Measurements from ENCODE around the gene SEMA3C.

- TF ChIP-seq, protein P1, sequence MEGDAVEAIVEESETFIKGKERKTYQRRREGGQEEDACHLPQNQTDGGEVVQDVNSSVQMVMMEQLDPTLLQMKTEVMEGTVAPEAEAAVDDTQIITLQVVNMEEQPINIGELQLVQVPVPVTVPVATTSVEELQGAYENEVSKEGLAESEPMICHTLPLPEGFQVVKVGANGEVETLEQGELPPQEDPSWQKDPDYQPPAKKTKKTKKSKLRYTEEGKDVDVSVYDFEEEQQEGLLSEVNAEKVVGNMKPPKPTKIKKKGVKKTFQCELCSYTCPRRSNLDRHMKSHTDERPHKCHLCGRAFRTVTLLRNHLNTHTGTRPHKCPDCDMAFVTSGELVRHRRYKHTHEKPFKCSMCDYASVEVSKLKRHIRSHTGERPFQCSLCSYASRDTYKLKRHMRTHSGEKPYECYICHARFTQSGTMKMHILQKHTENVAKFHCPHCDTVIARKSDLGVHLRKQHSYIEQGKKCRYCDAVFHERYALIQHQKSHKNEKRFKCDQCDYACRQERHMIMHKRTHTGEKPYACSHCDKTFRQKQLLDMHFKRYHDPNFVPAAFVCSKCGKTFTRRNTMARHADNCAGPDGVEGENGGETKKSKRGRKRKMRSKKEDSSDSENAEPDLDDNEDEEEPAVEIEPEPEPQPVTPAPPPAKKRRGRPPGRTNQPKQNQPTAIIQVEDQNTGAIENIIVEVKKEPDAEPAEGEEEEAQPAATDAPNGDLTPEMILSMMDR (IDR thresholded peaks at IDR 0.05), result no peak
- TF ChIP-seq EZH2 (IDR thresholded peaks at IDR 0.05; ENCODE audit: borderline replicate concordance, insufficient read depth, low read depth, low read length, poor library complexity, severe bottlenecking), result no peak
Measured at GRCh38 chr7:80722616-80723195, 196.1 kb downstream of the SEMA3C start.

Measured in B cell (primary cell).